ENCODE data around the gene RNASEH2A. TPM values are rescaled to one million over a fixed set of nuclear protein-coding genes. Genes with fewer than 3 reads are reported as not detected.

Gene RNASEH2A
- total RNA-seq, 1 experiment from 2014 or later = 79.5 TPM

DNA sequence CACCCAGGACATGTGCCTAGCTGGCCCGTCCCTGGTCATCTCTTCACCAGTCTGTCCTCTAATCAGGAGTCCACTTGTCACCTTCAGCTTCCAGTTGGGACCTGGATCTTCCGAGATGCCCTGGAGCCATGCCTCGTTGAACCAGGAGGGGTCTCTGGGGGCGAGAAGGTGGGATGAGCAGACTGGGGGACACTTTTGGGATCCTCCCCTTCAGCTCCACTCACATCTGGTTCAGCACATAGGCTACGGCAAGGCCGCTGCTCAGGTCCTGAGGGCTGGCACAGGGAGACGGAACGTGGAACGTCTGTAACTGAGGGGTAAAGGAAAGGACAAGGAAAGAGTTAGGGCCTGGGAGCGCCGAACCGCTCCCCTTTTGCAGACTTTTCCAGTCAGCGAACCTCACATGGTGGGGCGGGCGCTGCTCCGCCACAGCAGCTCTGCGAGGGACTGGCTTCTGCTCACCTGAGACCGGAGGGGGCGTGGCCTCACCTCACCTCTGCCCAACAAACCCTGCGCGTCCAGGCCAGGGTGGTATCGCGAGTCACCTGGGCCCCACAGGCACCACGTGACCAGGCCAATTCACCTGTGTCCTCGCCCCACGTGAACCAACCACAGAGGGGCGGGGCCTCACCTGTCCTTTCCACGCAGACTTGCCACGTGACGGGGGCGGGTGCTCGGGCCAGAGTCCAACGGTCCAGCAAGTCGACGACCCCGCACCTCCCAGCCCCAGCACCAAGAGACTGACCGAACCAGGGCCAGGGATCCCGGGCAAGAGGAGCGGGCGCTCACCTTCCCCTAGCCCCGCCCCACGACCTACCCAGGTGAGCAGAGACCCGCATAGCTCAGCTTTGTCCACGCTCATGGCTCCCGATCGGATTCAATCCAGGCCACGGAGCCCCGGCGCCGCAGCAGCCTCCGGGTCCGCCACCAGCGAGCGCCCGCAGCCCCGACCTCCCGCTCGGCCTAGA lies 31.5 kb upstream of the RNASEH2A start, which contains the start of gene HOOK2:
Gene HOOK2, minus strand, starts transcription at position 965 of the 968 bp plus-strand sequence. Its CDS starts 103 bp downstream, at position 862.
- Histone ChIP-seq H3K23ac (ENCODE audit: insufficient read length, low read depth, low read length) (no peak within 1 kb of the TSS), H3K79me1 (ENCODE audit: insufficient read depth, low read depth, low read length, poor library complexity, severe bottlenecking) (no peaks in the 10 kb centered on the region), H3K9ac (ENCODE audit: extremely low read depth, insufficient read length, low read length) (peak within 1 kb of the TSS; percentile 65), H4K8ac (replicated peaks; ENCODE audit: insufficient read length, low read depth, low read length) (no peak within 1 kb of the TSS), H3K27ac (ENCODE audit: insufficient read length, low read depth, low read length) (no peak within 1 kb of the TSS), H3T11ph (ENCODE audit: low read length) (no peak within 1 kb of the TSS), H2BK120ac (ENCODE audit: low read depth, low read length, poor library complexity, severe bottlenecking) (no peak within 1 kb of the TSS), H3K14ac (ENCODE audit: insufficient read depth, low read length) (peak within 1 kb of the TSS; percentile 85), H4K91ac (ENCODE audit: insufficient read length, low read depth, low read length) (no peak within 1 kb of the TSS), H2BK12ac (ENCODE audit: insufficient read length, low read depth, low read length) (no peak within 1 kb of the TSS), H3K4ac (ENCODE audit: low read depth, low read length) (no peak within 1 kb of the TSS), H3K4me1 (ENCODE audit: insufficient read depth, low read length) (no peaks in the 10 kb centered on the region; the same call in 1 of the 2 replicates), H2AK5ac (ENCODE audit: insufficient read length, low read length) (no peak within 1 kb of the TSS), H3K9me3 (ENCODE audit: control insufficient read depth, low read depth, low read length) (no peaks in the 10 kb centered on the region), H4K20me1 (ENCODE audit: control insufficient read depth, insufficient read depth, insufficient read length) (no peaks in the 10 kb centered on the region), H3K23me2 (ENCODE audit: insufficient read length, low read depth, low read length, poor library complexity, severe bottlenecking) (peaks cover 14% of the 10 kb centered on the region), H2AFZ (ENCODE audit: low read length) (no peak within 1 kb of the TSS), H2BK15ac (ENCODE audit: low read depth, low read length) (no peak within 1 kb of the TSS), H2BK5ac (ENCODE audit: insufficient read length, low read length) (no peak within 1 kb of the TSS), H3K27me3 (ENCODE audit: insufficient read depth, low read length) (no peaks in the 10 kb centered on the region), H3K18ac (ENCODE audit: insufficient read length, low read depth, low read length) (peak within 1 kb of the TSS; percentile 92), H3K4me2 (ENCODE audit: insufficient read depth, insufficient read length, low read length) (peak within 1 kb of the TSS; percentile 72), H3K56ac (ENCODE audit: insufficient read length, low read depth, low read length) (no peak within 1 kb of the TSS), H2BK20ac (ENCODE audit: low read depth, low read length, poor library complexity, severe bottlenecking) (no peak within 1 kb of the TSS), H4K5ac (ENCODE audit: insufficient read length, low read depth, low read length) (no peak within 1 kb of the TSS), H3K79me2 (ENCODE audit: insufficient read depth, low read length) (no peaks in the 10 kb centered on the region)
- Mint-ChIP-seq H3K9me3 (no peaks in the 10 kb centered on the region), H3K27ac (peak within 1 kb of the TSS; percentile 89 to 99 (median 97)), H3K36me3 (ENCODE audit: insufficient read depth in 1 of 3, low read depth in 3 of 3) (peaks cover 13 to 23% (median 19%) of the 10 kb centered on the region in 3 experiments), H3K4me3 (peak within 1 kb of the TSS; percentile 87 to 91), H3K27me3 (ENCODE audit: low read depth) (no peaks in the 10 kb centered on the region), H3K4me1 (peaks cover 29 to 32% of the 10 kb centered on the region in 2 experiments)
- no peak for TF ChIP-seq CTCF (conservative IDR thresholded peaks at IDR 0.05)
- DNase-seq = peak; percentile 98
- WGBS (ENCODE audit: extremely low coverage, insufficient read length, low lambda C conversion rate) = no CpG with 5 or more reads among the region's 58 CpGs
